H1 (cell line): ENCODE data around the gene RGMB. TPM values are rescaled to one million over a fixed set of nuclear protein-coding genes. Genes with fewer than 3 reads are reported as not detected.

Source experiments
- BRCA1 ChIP-seq: IDR thresholded peaks from 2 replicates; pipeline ENCODE4 v1.6.1; 2012; ENCODE audit warnings: low read depth, low read length, improper control_type of control experiment
- CHD7 ChIP-seq: fragments of 300-600 bp; sonication (generic); IDR thresholded peaks from 2 replicates; pipeline ENCODE4 v1.7.1; 2012; ENCODE audit warnings: low read length, moderate library complexity, mild to moderate bottlenecking, inconsistent platforms; ENCODE audit not compliant: insufficient replicate concordance
- HDAC6 ChIP-seq: IDR thresholded peaks from one replicate; pipeline ENCODE4 v1.7.1; 2012; ENCODE audit warnings: low read depth, mild to moderate bottlenecking, inconsistent platforms, low read length, moderate library complexity
- NRF1 ChIP-seq: IDR thresholded peaks from 2 replicates; pipeline ENCODE4 v1.6.1; 2011; ENCODE audit warnings: mild to moderate bottlenecking, low read depth, low read length, improper control_type of control experiment
- POU5F1 ChIP-seq: IDR thresholded peaks from 2 replicates; pipeline ENCODE4 v1.6.1; 2011; ENCODE audit warnings: low read depth, mild to moderate bottlenecking, low read length, moderate library complexity
- RNF2 ChIP-seq: fragments of 200-900, 300-1000 bp; sonication (generic); IDR thresholded peaks from 2 replicates; pipeline ENCODE4 v1.7.1; 2016; ENCODE audit warnings: borderline replicate concordance, low read depth, mild to moderate bottlenecking, antibody characterized with exemption, low read length; ENCODE audit not compliant: poor library complexity, severe bottlenecking; ENCODE audit errors: missing control alignments
- SP1 ChIP-seq: IDR thresholded peaks from 2 replicates; pipeline ENCODE4 v1.6.1; 2011; ENCODE audit warnings: low read depth, low read length
- SP4 ChIP-seq: IDR thresholded peaks from 2 replicates; pipeline ENCODE4 v1.6.1; 2012; ENCODE audit warnings: low read length, inconsistent platforms
- TBP ChIP-seq: IDR thresholded peaks from 2 replicates; pipeline ENCODE4 v1.6.1; 2011; ENCODE audit warnings: low read depth, low read length, improper control_type of control experiment
- polyA plus RNA-seq, 7 experiments: library from polyadenylated mRNA; depleted of rRNA in 3 of 7; stranded (reverse) in 5 of 7; unstranded in 2 of 7; fragments of >200 nt in 5 of 7; fragments of 200-250 nt in 2 of 7; gene quantifications; 1 replicate in 5 of 7; 2 replicates in 1 of 7; 4 replicates in 1 of 7; pipeline versions ENCODE4 v1.2.1 to v1.2.3, GENCODE V29; 2011 to 2013; ENCODE audit warnings: missing spikeins in 2 of 7, mixed read lengths in 2 of 7
- total RNA-seq: library from RNA; stranded (reverse); fragmentation: NEBNext Ultra II Directional; extraction: Animal tissue kit (Norgen Biotek cat#: 25700); gene quantifications from 2 replicates; pipeline ENCODE4 v1.2.1, GENCODE V29; 2021

RGMB gene
- total and polyA plus RNA-seq, 2 of the 8 experiments (the other 6 are each of a cell fraction or from before 2014, with no cell fraction given) = 11.7 to 27.0 TPM

GRCh38 chr5:98735806-98736507 lies 37.5 kb upstream of the RGMB start (continued):
- TF ChIP-seq CHD7 (no peak), SP1 (no peak), RNF2 (no peak), BRCA1 (no peak), NRF1 (no peak), TBP (no peak), POU5F1 (no peak), HDAC6 (no peak), SP4 (no peak)
